Astrocyte of the cerebellum (primary cell): ENCODE measurements around the gene OR10J1.
"Not testable (repeated sequence)": the region's sequence is repeated elsewhere in the genome, so short reads cannot be mapped to it uniquely, and the experiment has no call there.

Source experiments
- DNase-seq: peaks from one replicate; pipeline ENCODE4 v3.0.0-alpha.2; 2011; ENCODE audit warnings: low read depth
- H3K4me3 ChIP-seq: 2 replicates; pipeline ENCODE4 v1.5.1; 2011; ENCODE audit warnings: mild to moderate bottlenecking, low read depth, low read length, moderate library complexity
- CTCF ChIP-seq: IDR thresholded peaks from 2 replicates; pipeline ENCODE4 v1.5.1; 2012; ENCODE audit warnings: low read length, low read depth, moderate library complexity, mild to moderate bottlenecking; ENCODE audit errors: missing control alignments
- in situ Hi-C: cut with HindIII; loops from 2 replicates; pipeline ENCODE4 v1.10.0; 2017; ENCODE audit warnings: low sequenced_read_pairs

Gene OR10J1

GRCh38 chr1:159444511-159444910 lies 5.0 kb downstream of the OR10J1 start:
- DNase-seq, result no peak
- TF ChIP-seq CTCF, result no peak
- in situ Hi-C loops, result no loop called here
- H3K4me3 ChIP-seq, result no peak overlapping the region

GRCh38 chr1:159448181-159448580 lies 8.7 kb downstream of the OR10J1 start:
- in situ Hi-C loops, result no loop called here
- no peak for TF ChIP-seq CTCF
- no peak for DNase-seq
- H3K4me3 ChIP-seq, result no peak overlapping the region

DNA sequence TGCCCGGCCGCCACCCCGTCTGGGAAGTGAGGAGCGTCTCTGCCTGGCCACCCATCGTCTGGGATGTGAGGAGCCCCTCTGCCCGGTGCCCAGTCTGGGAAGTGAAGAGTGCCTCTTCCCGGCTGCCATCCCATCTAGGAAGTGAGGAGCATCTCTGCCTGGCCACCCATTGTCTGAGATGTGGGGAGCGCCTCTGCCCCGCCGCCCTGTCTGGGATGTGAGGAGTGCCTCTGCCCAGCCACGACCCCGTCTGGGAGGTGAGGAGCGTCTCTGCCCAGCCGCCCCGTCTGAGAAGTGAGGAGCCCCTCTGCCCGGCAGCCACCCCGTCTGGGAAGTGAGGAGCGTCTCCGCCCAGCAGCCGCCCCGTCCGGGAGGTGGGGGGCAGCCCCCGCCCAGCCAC lies 10.1 kb downstream of the OR10J1 start:
- in situ Hi-C loops, H3K4me3 ChIP-seq: not testable (repeated sequence)

DNA sequence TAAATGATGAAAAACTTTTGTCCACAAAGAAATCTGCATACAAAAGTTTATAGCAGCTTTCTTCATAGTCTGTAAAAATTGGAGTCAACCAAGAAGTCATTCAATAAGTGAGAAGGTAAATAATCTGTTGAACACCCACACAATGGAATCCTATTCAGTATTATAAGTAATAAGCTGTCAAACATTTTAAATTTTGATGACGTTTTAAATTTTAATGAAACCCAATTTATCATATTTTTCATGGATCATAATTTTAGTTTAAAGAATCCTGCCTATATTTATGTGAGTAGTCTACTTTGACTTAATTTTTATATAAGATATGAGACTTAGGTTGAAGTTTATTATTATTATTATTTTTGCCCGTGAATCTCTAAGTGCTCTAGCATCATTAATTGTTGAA lies 20.0 kb downstream of the OR10J1 start:
- DNase-seq, result no peak
- TF ChIP-seq CTCF, result no peak
- no peak overlapping the region for H3K4me3 ChIP-seq
- in situ Hi-C loops, result no loop called here

More for the DNA sequence above, 10.1 kb downstream of the OR10J1 start:
- DNase-seq, result not testable (repeated sequence)

GRCh38 chr1:159465191-159465603 lies 25.7 kb downstream of the OR10J1 start:
- no peak overlapping the region for H3K4me3 ChIP-seq
- no peak for DNase-seq
- no peak for TF ChIP-seq CTCF
- in situ Hi-C loops, result no loop called here

- no peak for TF ChIP-seq CTCF
- in situ Hi-C loops, result no loop called here
- H3K4me3 ChIP-seq, result no peak overlapping the region
- no peak for DNase-seq
Measured at GRCh38 chr1:159468321-159468720, 28.8 kb downstream of the OR10J1 start.

GRCh38 chr1:159469921-159470533 lies 30.5 kb downstream of the OR10J1 start:
- in situ Hi-C loops, result no loop called here
- no peak for TF ChIP-seq CTCF

More at GRCh38 chr1:159469921-159470533, 30.5 kb downstream of the OR10J1 start:
- no peak for DNase-seq
- no peak overlapping the region for H3K4me3 ChIP-seq
